ENCODE measurements around the gene ANKRD33B.
"Not testable (repeated sequence)": the region's sequence is repeated elsewhere in the genome, so short reads cannot be mapped to it uniquely, and the experiment has no call there.

The ANKRD33B gene

DNA sequence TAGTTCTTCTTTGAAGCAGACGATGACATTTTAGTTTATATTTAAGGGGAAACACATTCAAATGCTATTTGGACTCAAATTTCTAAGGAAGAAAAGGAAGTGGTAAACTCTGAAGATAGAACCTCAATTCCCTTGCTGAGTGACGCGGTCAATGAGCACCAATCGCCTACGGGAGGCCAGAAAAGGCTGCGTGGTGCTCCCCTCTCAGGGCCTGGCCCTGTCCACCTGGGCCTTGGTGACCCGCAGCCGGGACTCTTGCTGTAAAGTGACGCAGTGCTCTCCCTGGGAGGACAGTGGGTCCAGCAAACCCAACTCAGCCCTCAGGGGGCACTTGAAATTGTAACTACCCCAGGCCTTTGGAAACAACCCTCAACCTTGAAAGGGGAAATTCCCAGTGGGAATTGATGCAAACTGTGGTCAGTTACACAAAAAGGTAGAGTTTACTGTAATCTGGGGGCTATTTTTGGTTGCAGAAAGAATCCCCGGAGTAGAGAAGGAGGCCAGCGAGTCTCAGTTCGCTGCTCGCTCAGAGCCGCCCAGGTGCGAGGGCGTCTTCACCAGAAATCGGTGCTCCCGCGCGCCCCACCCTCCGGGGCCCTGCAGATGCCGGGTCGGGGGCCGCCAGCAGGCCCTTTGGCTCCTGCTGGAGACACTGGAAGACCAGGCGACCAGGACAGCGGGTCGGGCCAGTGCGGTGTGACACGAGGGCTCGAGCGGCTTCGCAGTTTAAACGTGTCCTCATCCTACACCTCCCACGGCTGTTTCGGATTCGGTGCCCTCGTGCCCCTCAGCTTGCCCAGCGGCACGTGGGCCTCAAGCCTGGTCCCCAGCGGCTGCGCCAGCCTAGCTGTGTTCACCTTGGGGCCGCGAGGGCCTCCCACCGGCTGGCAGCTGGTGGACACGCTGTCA lies 1.4 kb upstream of the ANKRD33B start:
- H3K27ac ChIP-seq (ENCODE audit: low read depth, low read length), result no peak overlapping the region
- H3K9me3 ChIP-seq (ENCODE audit: insufficient read depth, low read depth, low read length), result no peaks in the 10 kb centered on the region
- H3K36me3 ChIP-seq (ENCODE audit: insufficient read depth, low read length), result no peaks in the 10 kb centered on the region
- peaks cover 89% of the 10 kb centered on the region for H3K27me3 ChIP-seq (ENCODE audit: insufficient read depth, low read length)
- peaks cover 20% of the 10 kb centered on the region for H3K4me1 ChIP-seq (ENCODE audit: insufficient read depth, low read length)
- H3K9ac ChIP-seq (ENCODE audit: low read depth, low read length), result no peak overlapping the region
- 52% methylated on average over 44 of the region's 45 CpGs for WGBS
- H3K4me3 ChIP-seq (ENCODE audit: low read length), result peak overlapping the region; percentile 71

DNA sequence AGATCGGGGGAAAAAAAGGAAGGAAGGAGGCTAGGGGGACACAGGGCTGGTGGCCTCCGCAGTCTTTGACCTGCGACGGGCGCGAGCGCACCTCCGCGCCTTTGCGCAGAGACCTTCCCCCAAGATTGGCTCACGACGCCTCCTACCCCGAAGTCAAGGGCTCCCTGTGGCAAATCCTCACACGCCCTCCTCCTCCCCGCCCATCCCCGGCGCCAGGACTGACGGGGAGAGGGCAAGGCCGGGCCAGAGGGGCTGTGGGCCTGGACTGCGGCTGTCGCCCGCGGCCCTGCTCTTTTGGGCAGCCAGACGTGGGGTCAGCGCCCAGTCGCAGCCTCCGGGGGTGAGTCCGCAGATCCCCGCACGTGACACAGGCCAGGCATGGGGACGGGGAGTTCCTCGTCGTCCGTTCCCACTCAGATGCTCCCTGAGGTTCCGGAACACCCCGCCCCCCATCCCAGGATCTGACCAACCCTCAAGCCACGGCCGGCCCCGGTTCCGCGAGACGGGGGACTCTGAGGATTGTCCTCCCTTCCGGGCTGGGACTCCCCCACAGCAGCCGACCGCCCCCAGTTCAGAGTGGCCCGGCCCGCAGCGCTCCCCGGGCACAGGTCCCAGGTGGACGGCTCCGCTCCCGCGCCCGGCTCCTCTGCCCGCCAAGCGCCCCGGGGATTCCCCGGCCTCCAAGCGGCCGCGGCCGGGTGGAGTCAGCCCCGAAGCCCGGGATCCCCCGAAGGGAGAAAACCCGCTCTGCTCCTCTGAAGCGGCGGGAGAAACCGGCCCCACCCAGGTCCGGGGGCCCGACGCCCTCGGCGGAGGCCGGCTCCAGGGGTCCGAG lies 543 bp upstream of the ANKRD33B start:
- Histone ChIP-seq H3K9me3 (ENCODE audit: insufficient read depth, low read depth, low read length) (no peaks in the 10 kb centered on the region), H3K9ac (ENCODE audit: low read depth, low read length) (peak overlapping the region; percentile 27; the same call in 1 of the 2 replicates), H3K4me3 (ENCODE audit: low read length) (peak overlapping the region; percentile 71), H3K36me3 (ENCODE audit: insufficient read depth, low read length) (no peaks in the 10 kb centered on the region), H3K27me3 (ENCODE audit: insufficient read depth, low read length) (peaks cover 95% of the 10 kb centered on the region), H3K4me1 (ENCODE audit: insufficient read depth, low read length) (peaks cover 23% of the 10 kb centered on the region), H3K27ac (ENCODE audit: low read depth, low read length) (peak overlapping the region; percentile 30; the same call in 1 of the 2 replicates)
- WGBS, result 1% methylated on average over 76 of the region's 76 CpGs

DNA sequence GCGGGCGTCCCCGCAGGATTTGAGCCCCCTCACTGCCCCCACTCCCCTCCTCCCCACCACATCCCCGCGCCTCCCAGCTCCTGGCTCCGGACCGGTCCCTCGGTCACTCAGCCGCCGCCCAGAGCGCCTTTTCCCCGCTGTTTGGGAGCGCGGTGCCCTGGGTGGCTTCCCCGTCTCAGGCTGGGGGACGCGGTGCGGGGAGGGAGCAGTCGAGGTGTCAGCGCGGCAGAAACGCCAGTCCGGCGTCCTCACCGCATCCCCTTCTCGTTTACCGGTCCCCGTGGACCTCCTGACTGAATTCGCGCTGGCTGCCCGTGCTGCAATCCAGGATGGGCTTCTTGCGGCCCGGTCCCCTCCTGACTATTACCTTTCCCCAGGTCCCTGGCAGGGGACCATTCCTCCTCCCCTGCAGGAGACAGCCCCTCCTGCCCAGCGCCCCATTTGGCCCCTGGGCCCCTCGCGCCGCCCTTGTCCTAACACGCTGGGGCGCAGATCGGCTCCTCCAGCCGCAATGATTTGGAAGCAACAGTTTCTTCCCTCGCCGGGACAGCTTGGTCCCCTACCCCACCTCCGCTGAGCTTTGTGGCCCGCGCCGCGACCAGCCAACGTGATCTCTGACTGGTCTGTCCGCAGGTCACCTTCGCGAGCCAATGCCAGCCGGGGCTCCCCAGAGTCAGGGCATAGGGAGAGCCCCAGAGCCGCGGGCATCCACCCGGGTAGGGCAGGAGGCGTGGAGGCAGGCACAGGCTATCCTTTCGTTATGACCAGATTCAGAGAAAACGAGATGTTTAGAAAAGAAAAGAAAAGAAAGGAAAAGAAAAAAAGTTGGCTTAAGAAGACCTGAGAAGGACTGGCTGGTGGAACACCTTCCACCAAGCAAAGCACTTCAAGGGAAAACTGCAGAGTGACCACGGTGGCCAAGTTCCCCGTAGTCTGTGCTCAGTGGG lies 1.2 kb downstream of the ANKRD33B start:
- Histone ChIP-seq H3K27me3 (ENCODE audit: insufficient read depth, low read length) (peaks cover 93% of the 10 kb centered on the region), H3K9me3 (ENCODE audit: insufficient read depth, low read depth, low read length) (no peaks in the 10 kb centered on the region), H3K27ac (ENCODE audit: low read depth, low read length) (no peak overlapping the region), H3K4me1 (ENCODE audit: insufficient read depth, low read length) (peaks cover 19% of the 10 kb centered on the region), H3K4me3 (ENCODE audit: low read length) (peak overlapping the region; percentile 71), H3K9ac (ENCODE audit: low read depth, low read length) (no peak overlapping the region), H3K36me3 (ENCODE audit: insufficient read depth, low read length) (no peaks in the 10 kb centered on the region)
- WGBS, result 2% methylated on average over 60 of the region's 61 CpGs

GRCh38 chr5:10565785-10566542 lies 2.1 kb downstream of the ANKRD33B start:
- peaks cover 19% of the 10 kb centered on the region for H3K4me1 ChIP-seq (ENCODE audit: insufficient read depth, low read length)
- peaks cover 84% of the 10 kb centered on the region for H3K27me3 ChIP-seq (ENCODE audit: insufficient read depth, low read length)
- H3K4me3 ChIP-seq (ENCODE audit: low read length), result peak overlapping the region; percentile 71
- H3K9ac ChIP-seq (ENCODE audit: low read depth, low read length), result no peak overlapping the region
- no peaks in the 10 kb centered on the region for H3K9me3 ChIP-seq (ENCODE audit: insufficient read depth, low read depth, low read length)
- H3K27ac ChIP-seq (ENCODE audit: low read depth, low read length), result no peak overlapping the region
- WGBS, result 39% methylated on average over 9 of the region's 11 CpGs
- H3K36me3 ChIP-seq (ENCODE audit: insufficient read depth, low read length), result no peaks in the 10 kb centered on the region

DNA sequence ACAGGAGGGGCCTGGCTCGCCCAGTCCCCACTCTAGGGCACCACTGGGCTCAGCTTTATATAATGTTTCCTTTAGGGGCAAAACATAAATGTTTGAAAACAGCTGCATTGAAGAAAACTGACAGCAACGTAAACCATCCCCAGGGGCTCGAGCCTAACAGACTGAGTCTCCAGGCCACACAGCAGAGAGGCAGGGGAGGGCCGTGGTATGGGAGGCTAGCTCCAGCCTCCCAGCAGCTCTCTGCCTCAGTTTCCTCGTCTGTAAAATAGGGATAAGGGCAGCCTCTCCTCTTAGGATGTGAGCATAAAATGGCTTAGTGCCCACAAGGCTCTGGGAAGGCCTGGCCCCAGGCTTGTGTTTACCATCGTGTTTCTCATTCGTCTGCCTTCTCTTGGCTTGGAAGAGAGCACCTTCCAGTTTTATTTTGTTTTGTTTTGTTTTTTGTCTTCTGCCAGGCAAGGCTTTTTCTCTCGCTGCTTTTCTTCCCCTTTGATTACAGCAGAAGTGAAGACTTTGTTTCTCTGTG lies 2.7 kb downstream of the ANKRD33B start:
- 66% methylated on average over 8 of the region's 8 CpGs for WGBS
- Histone ChIP-seq H3K9me3 (ENCODE audit: insufficient read depth, low read depth, low read length) (no peaks in the 10 kb centered on the region), H3K4me3 (ENCODE audit: low read length) (no peak overlapping the region), H3K36me3 (ENCODE audit: insufficient read depth, low read length) (no peaks in the 10 kb centered on the region), H3K9ac (ENCODE audit: low read depth, low read length) (no peak overlapping the region), H3K27ac (ENCODE audit: low read depth, low read length) (no peak overlapping the region), H3K27me3 (ENCODE audit: insufficient read depth, low read length) (peaks cover 78% of the 10 kb centered on the region), H3K4me1 (ENCODE audit: insufficient read depth, low read length) (peaks cover 19% of the 10 kb centered on the region)

DNA sequence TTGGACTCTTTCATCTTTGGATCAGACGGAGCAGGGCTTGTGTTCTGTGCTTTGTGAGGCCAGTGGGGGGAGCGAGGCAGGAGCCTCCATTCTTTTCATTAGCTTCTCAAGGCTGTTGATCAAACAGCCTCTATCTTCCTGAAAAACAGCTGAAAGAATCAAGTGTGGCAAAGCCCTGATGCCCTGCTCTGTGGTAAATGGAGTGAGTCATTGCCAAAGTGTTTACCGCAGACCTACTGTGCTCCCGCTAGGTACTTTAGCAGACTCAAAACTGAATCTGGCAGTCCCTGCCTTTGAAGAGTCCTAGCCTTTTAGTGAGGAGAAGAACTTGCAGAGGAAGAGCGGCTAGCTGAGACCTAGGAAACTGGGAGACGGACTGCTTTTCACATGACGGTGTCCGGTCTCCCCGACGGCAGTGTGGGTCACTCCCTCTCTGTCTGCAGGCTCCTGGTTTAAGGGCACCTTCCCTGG lies 3.3 kb downstream of the ANKRD33B start:
- no peaks in the 10 kb centered on the region for H3K36me3 ChIP-seq (ENCODE audit: insufficient read depth, low read length)
- WGBS, result 48% methylated on average over 10 of the region's 10 CpGs
- H3K27ac ChIP-seq (ENCODE audit: low read depth, low read length), result no peak overlapping the region
- no peaks in the 10 kb centered on the region for H3K9me3 ChIP-seq (ENCODE audit: insufficient read depth, low read depth, low read length)
- H3K27me3 ChIP-seq (ENCODE audit: insufficient read depth, low read length), result peaks cover 74% of the 10 kb centered on the region
- H3K4me3 ChIP-seq (ENCODE audit: low read length), result no peak overlapping the region
- H3K9ac ChIP-seq (ENCODE audit: low read depth, low read length), result no peak overlapping the region
- H3K4me1 ChIP-seq (ENCODE audit: insufficient read depth, low read length), result peaks cover 19% of the 10 kb centered on the region

GRCh38 chr5:10567781-10568321 lies 4.0 kb downstream of the ANKRD33B start:
- Histone ChIP-seq H3K27me3 (ENCODE audit: insufficient read depth, low read length) (peaks cover 67% of the 10 kb centered on the region), H3K36me3 (ENCODE audit: insufficient read depth, low read length) (no peaks in the 10 kb centered on the region), H3K27ac (ENCODE audit: low read depth, low read length) (no peak overlapping the region), H3K9me3 (ENCODE audit: insufficient read depth, low read depth, low read length) (no peaks in the 10 kb centered on the region), H3K4me3 (ENCODE audit: low read length) (no peak overlapping the region), H3K9ac (ENCODE audit: low read depth, low read length) (no peak overlapping the region), H3K4me1 (ENCODE audit: insufficient read depth, low read length) (peaks cover 19% of the 10 kb centered on the region)
- WGBS, result 71% methylated on average over 4 of the region's 4 CpGs

DNA sequence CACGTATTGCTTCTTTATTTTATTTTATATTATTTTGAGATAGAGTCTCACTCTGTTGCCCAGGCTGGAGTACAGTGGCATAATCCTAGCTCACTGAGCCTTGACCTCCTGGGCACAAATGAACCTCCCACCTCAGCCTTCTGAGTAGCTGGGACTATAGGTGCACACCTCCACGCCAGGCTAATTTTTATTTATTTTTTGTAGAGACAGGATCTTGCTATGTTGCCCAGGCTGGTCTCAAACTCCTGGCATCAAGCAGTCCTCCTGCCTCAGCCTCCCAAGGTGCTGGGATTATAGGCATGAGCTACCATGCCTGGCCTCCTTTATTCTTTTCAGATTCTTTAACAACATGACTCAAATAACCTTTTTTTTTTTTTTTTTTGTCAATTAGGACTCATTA lies 6.7 kb downstream of the ANKRD33B start:
- Histone ChIP-seq H3K27me3 (ENCODE audit: insufficient read depth, low read length) (peaks cover 41% of the 10 kb centered on the region), H3K4me1 (ENCODE audit: insufficient read depth, low read length) (peaks cover 18% of the 10 kb centered on the region; the same call in 1 of the 2 replicates)
- not testable (repeated sequence) for H3K9ac ChIP-seq (ENCODE audit: low read depth, low read length); H3K9me3 ChIP-seq (ENCODE audit: insufficient read depth, low read depth, low read length); H3K27ac ChIP-seq (ENCODE audit: low read depth, low read length); H3K36me3 ChIP-seq (ENCODE audit: insufficient read depth, low read length); H3K4me3 ChIP-seq (ENCODE audit: low read length)
- 100% methylated on average over 1 of the region's 2 CpGs for WGBS

DNA sequence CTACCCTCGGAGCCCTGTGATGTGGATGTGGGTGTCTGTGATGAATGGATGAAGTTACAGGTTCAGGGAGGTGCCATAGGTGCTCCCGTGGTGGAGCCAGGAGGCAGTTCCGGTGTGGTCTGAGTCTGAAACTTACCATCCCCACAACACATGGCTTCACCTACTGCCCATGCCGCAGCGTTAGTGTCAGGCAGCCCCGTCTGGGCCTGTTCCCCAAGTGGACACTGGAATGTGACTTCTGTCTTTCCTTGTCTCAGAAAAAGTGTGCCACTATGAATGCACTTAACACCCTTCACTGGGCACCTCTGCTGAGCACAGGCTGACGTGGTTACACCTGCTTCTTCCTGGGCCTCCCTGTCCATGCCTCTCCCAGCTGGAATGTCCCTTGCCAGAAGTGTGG lies 8.6 kb downstream of the ANKRD33B start:
- H3K27me3 ChIP-seq (ENCODE audit: insufficient read depth, low read length), result peaks cover 22% of the 10 kb centered on the region
- WGBS, result 95% methylated on average over 7 of the region's 7 CpGs
- H3K4me3 ChIP-seq (ENCODE audit: low read length), result no peak overlapping the region
- no peak overlapping the region for H3K9ac ChIP-seq (ENCODE audit: low read depth, low read length)
- H3K4me1 ChIP-seq (ENCODE audit: insufficient read depth, low read length), result peaks cover 5% of the 10 kb centered on the region; the same call in 1 of the 2 replicates
- H3K36me3 ChIP-seq (ENCODE audit: insufficient read depth, low read length), result no peaks in the 10 kb centered on the region
- no peaks in the 10 kb centered on the region for H3K9me3 ChIP-seq (ENCODE audit: insufficient read depth, low read depth, low read length)
- H3K27ac ChIP-seq (ENCODE audit: low read depth, low read length), result no peak overlapping the region

Data from HUES64 (cell line).